ENCODE results near the gene NOP10.

NOP10 gene

DNA sequence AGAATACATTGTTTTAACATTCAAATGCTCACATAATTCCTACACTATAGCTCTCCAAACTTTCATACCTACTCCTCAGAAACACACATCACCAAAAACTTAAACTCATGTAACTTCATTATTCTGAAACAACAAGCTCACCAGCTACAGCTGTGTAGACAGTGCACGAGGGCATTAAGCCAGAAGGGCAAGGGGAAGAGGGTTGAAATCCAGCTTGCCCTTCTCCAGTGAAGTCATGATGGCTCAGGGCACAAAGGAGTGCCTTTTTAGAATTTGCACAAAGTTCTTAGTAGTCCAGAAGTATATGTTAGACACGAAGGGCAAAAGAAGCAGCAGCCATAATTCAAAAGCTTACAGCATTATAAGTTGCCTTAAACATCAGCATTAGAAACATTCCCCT lies 13.9 kb downstream of the NOP10 start:
- no peak for DNase-seq

DNA sequence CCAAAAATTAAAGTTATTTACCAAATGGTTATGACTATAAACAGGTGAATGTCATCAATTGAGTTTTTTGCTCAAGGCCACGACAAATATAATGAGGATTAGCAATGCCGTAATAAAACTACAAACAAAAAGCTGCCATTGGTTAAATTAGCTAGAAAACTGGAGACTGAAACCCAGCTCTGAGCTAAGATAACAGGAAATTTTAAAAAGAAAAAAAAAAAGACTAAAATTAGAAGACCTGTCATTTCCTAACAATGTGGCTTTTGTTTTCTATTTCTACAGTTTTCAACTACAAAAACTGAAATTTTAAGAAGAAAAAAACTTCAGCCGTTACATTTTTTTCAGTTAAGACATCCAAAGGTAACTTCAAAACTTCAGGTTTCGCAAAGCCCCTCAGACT lies 15.0 kb downstream of the NOP10 start:
- no peak for DNase-seq

DNA sequence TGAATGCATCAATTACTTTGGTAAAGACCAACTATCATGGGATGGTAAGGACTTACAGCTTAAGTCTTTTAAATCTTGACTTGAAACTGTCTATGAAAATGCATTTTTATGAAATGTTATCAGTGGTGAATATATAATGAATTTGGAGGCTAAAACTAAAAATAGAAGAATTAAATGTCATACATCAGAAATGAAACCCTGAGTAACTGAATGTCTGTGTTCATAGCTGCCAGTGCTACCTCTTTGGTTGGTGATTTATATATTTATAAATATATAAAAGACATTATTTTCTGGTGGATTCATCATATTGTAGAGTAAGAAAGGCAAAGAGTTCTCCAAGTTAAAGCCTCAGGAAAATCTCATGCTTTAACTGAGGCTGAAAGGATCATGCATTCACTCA lies 17.6 kb downstream of the NOP10 start:
- DNase-seq = no peak

DNA sequence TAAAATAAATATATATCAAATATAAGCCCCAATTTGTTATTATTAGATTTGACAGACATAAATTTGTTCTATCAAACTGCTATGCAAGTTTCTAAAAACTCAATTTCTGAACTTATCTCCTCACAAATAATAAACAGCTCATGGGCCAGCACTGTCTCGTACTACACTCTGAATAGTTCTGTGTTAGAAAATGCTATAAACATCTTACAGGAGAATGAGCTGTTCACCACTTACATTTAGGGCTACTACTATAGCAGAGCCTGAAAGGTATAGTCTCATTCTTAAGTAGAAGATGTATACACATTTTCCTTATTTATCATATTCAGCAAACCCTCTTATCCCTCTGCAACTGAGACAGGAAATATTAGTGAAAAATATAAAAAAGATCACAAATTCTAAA lies 18.0 kb downstream of the NOP10 start:
- DNase-seq = no peak

DNA sequence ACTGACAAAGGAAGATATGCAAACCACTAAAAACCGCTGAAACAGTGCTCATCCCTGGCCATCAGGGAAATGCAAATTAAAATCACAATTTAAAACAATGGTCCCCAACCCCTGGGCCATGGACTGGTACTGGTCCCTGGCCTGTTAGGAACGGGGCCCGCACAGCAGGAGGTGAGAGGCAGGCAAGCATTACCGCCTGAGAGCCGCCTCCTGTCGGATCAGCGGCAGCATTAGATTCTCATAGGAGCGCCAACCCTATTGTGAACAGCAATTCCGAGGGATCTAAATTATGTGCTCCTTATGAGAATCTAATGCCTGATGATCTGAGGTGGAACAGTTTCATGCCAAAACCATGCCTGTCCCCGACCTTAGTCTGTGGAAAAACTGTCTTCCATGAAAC lies 19.7 kb downstream of the NOP10 start:
- no peak for DNase-seq

DNA sequence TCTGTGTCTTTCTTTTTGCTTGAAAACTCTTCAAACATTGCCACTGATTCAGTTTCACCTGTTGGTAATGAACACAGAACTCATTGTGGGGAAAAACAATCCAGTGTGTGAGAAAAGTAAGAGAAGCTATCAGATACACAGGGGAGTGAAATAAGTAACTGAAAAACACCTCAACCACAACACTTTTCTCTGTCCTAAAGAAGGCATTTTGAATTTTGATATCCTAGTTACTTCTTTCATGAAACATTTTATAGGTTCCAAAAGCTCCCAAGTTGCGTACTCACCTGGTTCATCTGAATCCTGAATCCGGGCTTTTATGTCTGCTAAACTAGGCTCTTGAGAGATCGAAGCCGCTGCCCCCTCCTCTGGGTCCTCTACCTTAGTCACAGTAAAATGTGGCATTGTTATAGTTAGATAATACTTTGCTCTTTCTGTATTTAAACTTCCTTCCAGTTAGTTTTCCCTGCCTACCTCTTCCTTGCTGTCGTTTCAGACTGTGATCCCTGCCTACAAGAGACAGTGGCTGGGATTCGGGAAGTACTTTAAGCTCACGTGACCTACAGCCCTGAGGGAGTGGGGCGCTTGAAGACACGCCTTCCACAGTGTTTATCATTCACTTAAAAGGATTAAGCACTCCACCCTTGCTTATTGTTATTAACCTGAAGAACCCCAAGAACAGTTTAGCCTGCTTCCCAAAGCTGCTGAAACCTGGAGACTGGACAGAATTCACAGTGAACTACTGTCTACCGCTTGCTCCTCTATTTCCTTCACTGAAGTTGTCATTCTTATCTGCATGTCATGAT lies 24.5 kb downstream of the NOP10 start:
- no peak for DNase-seq

DNA sequence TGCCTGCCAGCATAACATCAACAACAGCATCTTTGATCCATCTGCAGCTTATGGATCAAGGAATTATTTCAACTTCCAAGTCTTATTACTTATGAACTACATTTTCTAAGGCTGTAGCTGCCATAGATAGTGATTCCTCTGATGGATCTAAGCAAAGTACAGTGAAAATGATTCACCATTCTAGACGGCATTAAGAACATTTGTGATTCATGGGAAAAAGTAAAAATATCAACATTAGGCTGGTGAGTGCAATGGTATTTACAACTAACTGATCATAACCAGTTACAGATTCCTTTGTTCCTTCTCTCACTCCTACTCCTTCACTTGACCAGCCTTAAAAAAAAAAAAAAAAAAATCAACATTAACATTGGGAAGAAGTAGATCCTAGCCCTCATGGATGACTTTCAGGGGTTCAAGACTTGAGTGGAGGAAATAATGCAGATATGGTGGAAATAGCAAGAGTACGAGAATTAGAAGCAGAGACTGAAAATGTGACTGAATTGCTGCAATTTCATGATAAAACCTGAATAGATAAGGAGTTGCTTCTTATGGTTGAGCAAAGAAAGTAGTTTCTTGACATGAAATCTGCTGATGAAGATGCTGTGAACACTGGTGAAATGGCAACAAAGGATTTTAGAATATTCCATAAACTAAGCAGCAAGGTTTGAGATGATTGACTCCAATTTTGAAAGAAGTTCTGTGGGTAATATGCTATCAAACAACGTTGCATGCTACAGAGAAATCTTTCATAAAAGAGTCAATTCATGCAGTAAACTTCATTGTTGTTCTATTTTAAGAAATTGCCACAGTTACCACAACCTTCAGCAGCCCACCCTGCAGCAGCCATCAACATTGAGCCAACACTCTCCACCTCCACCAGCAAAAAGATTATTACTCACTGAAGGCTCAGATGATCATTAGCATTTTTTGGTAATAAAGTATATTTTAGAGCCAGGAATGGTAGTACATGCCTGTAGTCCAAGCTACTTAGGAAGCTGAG lies 28.1 kb downstream of the NOP10 start:
- DNase-seq = no peak

DNA sequence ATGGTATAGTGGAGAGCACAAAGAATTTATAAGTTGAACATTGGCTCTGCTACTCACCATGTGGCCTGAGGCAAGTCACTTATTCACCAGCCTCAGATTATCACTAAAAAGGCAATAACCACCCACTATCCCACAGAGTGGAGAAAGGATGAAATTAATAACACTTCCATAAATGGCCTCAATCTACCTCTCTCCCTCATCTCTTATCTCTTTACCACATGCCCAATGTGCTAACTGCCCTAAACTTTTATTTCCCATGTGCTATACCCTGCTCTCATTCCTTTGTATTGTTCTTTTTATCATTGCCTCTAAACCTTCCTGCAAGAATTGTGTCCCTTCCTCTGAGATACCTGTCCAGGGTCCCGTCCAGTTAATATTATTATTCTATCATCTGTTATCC lies 31.4 kb downstream of the NOP10 start:
- no peak for DNase-seq

DNA sequence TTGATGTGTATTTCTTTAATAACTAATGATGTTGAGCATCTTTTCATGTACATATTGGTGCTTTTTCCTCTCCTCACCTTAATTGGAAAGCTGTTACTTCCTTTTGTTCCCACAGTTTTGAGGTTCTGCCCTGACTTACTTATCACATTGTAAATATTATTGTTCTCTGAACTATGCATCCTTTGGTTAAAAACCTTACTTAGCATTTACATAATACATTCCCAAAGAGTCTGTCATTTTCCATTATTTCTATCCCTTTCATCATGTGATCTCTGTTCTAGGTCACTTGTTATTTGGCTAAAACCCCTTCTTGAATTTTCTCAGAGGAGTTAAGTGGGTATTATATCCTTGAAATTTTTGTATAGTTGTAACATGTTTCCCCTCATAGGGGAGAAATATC lies 38.3 kb downstream of the NOP10 start:
- DNase-seq = no peak

DNA sequence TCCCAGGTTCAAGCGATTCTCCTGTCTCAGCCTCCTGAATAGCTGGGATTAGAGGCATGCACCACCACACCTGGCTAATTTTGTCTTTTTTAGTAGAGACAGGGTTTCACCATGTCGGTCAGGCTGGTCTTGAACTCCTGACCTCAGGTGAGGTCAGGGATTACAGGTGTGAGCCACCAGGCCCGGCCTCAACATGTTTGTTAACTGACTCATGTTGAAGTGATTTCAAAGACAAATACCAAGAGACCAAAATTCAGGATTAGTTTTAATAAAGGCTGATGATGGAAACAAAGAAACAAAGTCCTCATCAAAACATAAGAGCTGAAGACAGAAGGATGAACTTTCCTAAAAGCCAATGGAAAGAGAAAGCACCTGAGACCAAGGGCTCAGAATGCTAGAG lies 41.9 kb downstream of the NOP10 start:
- DNase-seq = no peak

DNA sequence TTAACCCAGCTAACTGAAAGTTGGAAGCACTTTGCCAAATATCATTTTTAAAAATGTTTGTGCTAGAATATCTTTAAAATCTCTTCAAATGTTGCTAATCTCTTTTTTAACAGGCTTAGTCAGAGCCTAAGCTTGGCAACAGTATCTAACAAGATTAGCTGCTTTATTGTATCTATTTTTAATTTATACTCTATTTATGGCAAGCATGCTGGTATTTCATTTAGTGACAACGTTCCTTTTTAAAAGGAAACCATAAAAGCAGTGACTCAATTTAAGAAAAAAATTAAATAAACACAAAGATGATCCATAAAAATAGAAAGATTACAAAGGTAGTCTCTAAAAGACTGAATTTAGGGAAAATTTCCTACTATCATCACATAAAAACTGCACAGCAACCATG lies 45.9 kb downstream of the NOP10 start:
- DNase-seq = no peak

DNA sequence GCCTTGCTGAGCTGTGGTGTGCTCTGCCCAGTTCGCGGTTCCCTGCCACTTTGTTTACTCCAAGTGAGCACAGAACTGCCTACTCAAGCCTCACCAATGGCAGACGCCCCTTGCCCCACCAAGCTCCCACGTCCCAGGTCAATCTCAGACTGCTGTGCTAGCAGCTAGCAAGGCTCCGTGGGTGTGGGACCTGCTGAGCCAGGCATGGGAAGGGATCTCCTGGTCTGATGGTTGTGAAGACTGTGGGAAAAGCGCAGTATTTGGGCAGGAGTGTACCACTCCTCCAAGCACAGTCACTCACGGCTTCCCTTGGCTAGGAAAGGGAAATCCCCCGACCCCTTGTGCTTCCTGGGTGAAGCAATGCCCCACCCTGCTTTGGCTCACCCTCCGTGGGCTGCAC lies 50.3 kb downstream of the NOP10 start:
- no peak for DNase-seq

All from NCI-H446 treated with DMSO at 0.1 percent for 48 hours (cell line).